Esophagus squamous epithelium (tissue), 5 donors: ENCODE data around the gene CACNA1H. TPM values are rescaled to one million over a fixed set of nuclear protein-coding genes. Genes with fewer than 3 reads are reported as not detected.
A peak's percentile ranks its signal among the peaks of the same experiment; 100 is the strongest.

Experiments used
- DNase-seq: peaks from one replicate; lab custom pipeline; 2025; lab: John Stamatoyannopoulos, UW
- H3K27ac ChIP-seq, 4 donors: fragments of 200-600 bp; sonication (generic); one replicate each; pipeline ENCODE4 v1.5.1; 2016 to 2019; ENCODE audit warnings: mild to moderate bottlenecking in 1 of 4
- H3K27me3 ChIP-seq, 4 donors: fragments of 200-600 bp; sonication (generic); 1 replicate in 3 of 4; 2 replicates in 1 of 4; pipeline versions ENCODE4 v1.5.1 to v1.6.0; 2017 to 2021; ENCODE audit warnings: antibody characterized with exemption in 1 of 4
- H3K36me3 ChIP-seq, 3 donors: fragments of 200-600 bp; sonication (generic); one replicate each; pipeline ENCODE4 v1.5.1; 2016 to 2019
- H3K4me1 ChIP-seq, 3 donors: fragments of 200-600 bp; sonication (generic); one replicate each; pipeline ENCODE4 v1.5.1; 2017 to 2019
- H3K4me3 ChIP-seq, 4 donors: fragments of 200-600 bp; sonication (generic); 1 replicate in 3 of 4; 2 replicates in 1 of 4; pipeline ENCODE4 v1.5.1; 2016 to 2019; ENCODE audit warnings: mild to moderate bottlenecking in 2 of 4, moderate library complexity in 1 of 4
- H3K9me3 ChIP-seq, 3 donors: fragments of 200-600 bp; sonication (generic); one replicate each; pipeline ENCODE4 v1.5.1; 2016 to 2019
- CTCF ChIP-seq, 6 experiments: fragments of 450-650 bp in 4 of 6; fragments of 200-600 bp in 2 of 6; sonication (generic) in 2 of 6; IDR thresholded peaks; one replicate each; pipeline ENCODE4 v1.5.1; 2016 to 2019; ENCODE audit warnings: antibody characterized with exemption in 6 of 6, mild to moderate bottlenecking in 4 of 6, moderate library complexity in 4 of 6
- POLR2A ChIP-seq, 4 donors: fragments of 450-650 bp; IDR thresholded peaks; one replicate each; pipeline ENCODE4 v1.6.1; 2017; ENCODE audit warnings: antibody characterized with exemption in 4 of 4, mild to moderate bottlenecking in 4 of 4, moderate library complexity in 3 of 4
- WGBS, 2 donors: methylation state at CpG; one replicate each; pipeline ENCODE4 v1.1.5; 2018; 5-methylcytosine and 5-hydroxymethylcytosine counted together
- intact Hi-C: fragments of 100-400 bp; cut with DNase I; formaldehyde crosslinking; loops from one replicate; pipeline ENCODE4 v1.15.0; 2022
- total RNA-seq, 4 donors: library from RNA; depleted of rRNA; stranded (reverse); fragments of >200 nt; gene quantifications; one replicate each; pipeline ENCODE4 v1.1.0, GENCODE V29; 2016
- donor health status: DM: yes; HTN: yes; CAD: no.

The CACNA1H gene
- total RNA-seq, 4 donors from 2014 or later: 1.7 to 14.7 (median 5.6) TPM

- Histone ChIP-seq H3K9me3 (no peaks in the 10 kb centered on the region), H3K36me3 (no peaks in the 10 kb centered on the region), H3K4me1 (peaks cover 0 to 52% (median 13%) of the 10 kb centered on the region in 3 donors), H3K4me3 (no peak overlapping the region), H3K27ac (peak overlapping the region in 3 of 4 donors; percentile 1 to 58 (median 48)), H3K27me3 (peaks cover 0 to 54% (median 2%) of the 10 kb centered on the region in 4 donors)
- intact Hi-C loops: no loop called here
- DNase-seq: no peak
- 63% methylated on average over 7 of the region's 14 CpGs; no CpG with 5 or more reads in 1 of the 2 donors for WGBS, 2 donors
- TF ChIP-seq POLR2A (IDR thresholded peaks at IDR 0.05) (no peak), CTCF (IDR thresholded peaks at IDR 0.05) (no peak)
Measured at GRCh38 chr16:1173788-1174451, 21.0 kb downstream of the CACNA1H start.

- Histone ChIP-seq H3K4me1 (peaks cover 0 to 44% (median 13%) of the 10 kb centered on the region in 3 donors), H3K27me3 (peaks cover 0 to 48% (median 1%) of the 10 kb centered on the region in 4 donors), H3K4me3 (no peak overlapping the region), H3K9me3 (no peaks in the 10 kb centered on the region), H3K36me3 (no peaks in the 10 kb centered on the region), H3K27ac (peak overlapping the region in 3 of 4 donors; percentile 1 to 58 (median 48))
- WGBS, 2 donors: 54 to 74% methylated on average over 6 to 10 of the region's 38 CpGs
- intact Hi-C loops: no loop called here
- no peak for DNase-seq
- no peak for TF ChIP-seq POLR2A (IDR thresholded peaks at IDR 0.05)
- TF ChIP-seq CTCF (IDR thresholded peaks at IDR 0.05): no peak
Measured at GRCh38 chr16:1174477-1175357, 21.8 kb downstream of the CACNA1H start.

GRCh38 chr16:1175566-1176279 is 22.8 kb downstream of the CACNA1H start:
- no peak overlapping the region for H3K4me3 ChIP-seq
- TF ChIP-seq POLR2A (IDR thresholded peaks at IDR 0.05): no peak
- no peak for TF ChIP-seq CTCF (IDR thresholded peaks at IDR 0.05)
- H3K9me3 ChIP-seq: no peaks in the 10 kb centered on the region
- DNase-seq: no peak
- WGBS, 2 donors: 68 to 72% methylated on average over 10 to 14 of the region's 29 CpGs
- H3K4me1 ChIP-seq: peaks cover 0 to 42% (median 12%) of the 10 kb centered on the region in 3 donors
- H3K36me3 ChIP-seq: no peaks in the 10 kb centered on the region
- peaks cover 0 to 48% (median 0%) of the 10 kb centered on the region in 4 donors for H3K27me3 ChIP-seq
- peak overlapping the region in 3 of 4 donors; percentile 38 to 58 (median 48) for H3K27ac ChIP-seq
- intact Hi-C loops: no loop called here

- Histone ChIP-seq H3K4me1 (peaks cover 3 to 43% (median 10%) of the 10 kb centered on the region in 3 donors), H3K9me3 (no peaks in the 10 kb centered on the region), H3K4me3 (no peak overlapping the region), H3K36me3 (no peaks in the 10 kb centered on the region), H3K27me3 (peaks cover 0 to 48% (median 0%) of the 10 kb centered on the region in 4 donors), H3K27ac (peak overlapping the region in 3 of 4 donors; percentile 22 to 52 (median 38))
- intact Hi-C loops: no loop called here
- no peak for DNase-seq
- TF ChIP-seq POLR2A (IDR thresholded peaks at IDR 0.05): no peak
- TF ChIP-seq CTCF (IDR thresholded peaks at IDR 0.05): no peak
- WGBS, 2 donors: 73% methylated on average over 3 of the region's 24 CpGs; no CpG with 5 or more reads in 1 of the 2 donors
Measured at GRCh38 chr16:1176280-1176897, 23.5 kb downstream of the CACNA1H start.
